GM18508 (cell line): ENCODE data around the gene CEACAM21.

Source experiments
- ATAC-seq: cut with Tn5 transposase; IDR thresholded peaks from one replicate; pipeline ENCODE4 v1.9.1; 2021; ENCODE audit warnings: moderate number of reproducible peaks; ENCODE audit not compliant: insufficient read depth, unreplicated experiment

CEACAM21 gene

GRCh38 chr19:41584260-41584810 is 8.4 kb downstream of the CEACAM21 start:
- no peak for ATAC-seq

GRCh38 chr19:41584931-41585330 is 9.0 kb downstream of the CEACAM21 start:
- ATAC-seq = no peak

DNA sequence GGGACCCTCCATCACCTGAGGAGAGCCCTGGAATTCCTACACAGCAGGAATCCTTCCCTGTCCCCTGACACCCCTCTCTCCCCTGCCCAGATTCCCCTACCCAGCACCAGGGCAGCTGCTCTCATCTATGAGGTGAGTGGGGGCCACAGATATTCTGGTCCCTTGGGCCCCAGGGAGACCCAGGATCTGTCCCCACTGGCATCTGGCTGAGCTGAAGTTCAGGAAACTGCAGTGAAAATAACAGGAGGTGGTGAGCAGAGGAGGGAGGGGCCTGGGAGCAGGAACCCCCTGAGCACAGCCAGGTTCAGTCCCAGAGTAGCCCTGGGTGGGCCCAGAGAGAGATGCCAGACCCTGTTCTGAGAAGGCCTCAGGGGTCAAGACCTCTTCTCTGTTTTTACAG is 10.1 kb downstream of the CEACAM21 start:
- no peak for ATAC-seq

DNA sequence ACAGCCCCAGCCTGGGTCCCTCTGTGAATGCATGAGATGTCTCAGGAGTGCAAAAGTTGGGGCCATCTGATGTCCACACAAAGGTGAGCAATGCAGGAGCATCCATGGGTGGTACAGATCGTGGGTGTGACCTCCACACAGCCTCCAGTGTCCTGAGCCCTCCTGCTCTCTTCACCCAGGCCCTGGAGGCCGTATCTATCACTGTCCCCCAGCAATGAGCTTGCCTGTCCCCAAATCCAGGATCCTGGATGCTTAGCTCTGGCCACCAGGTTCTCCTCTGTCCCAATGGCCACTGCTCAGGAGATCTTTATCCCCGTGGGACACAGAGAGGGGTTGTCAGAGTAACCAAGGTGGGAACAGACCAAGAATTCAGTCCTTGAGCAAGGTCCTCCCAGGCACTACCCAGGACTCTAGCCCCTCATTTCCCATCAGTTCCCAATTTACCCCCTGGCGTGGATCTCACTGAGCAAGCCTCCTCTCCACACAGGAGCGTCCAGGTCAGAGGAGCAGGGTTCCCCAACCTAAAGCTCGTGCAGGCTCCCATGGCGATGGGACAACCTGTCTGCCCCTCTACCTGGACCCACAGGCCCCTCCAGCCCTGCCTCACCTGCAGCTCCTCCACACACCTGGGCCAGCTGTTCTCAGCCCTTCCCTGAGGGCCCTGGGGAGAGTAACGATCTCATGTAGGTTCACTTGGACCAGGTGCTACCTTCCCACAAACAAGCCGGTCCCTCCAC is 11.3 kb downstream of the CEACAM21 start:
- ATAC-seq = no peak

- no peak for ATAC-seq
Observed at GRCh38 chr19:41587838-41588210, 11.9 kb downstream of the CEACAM21 start.

DNA sequence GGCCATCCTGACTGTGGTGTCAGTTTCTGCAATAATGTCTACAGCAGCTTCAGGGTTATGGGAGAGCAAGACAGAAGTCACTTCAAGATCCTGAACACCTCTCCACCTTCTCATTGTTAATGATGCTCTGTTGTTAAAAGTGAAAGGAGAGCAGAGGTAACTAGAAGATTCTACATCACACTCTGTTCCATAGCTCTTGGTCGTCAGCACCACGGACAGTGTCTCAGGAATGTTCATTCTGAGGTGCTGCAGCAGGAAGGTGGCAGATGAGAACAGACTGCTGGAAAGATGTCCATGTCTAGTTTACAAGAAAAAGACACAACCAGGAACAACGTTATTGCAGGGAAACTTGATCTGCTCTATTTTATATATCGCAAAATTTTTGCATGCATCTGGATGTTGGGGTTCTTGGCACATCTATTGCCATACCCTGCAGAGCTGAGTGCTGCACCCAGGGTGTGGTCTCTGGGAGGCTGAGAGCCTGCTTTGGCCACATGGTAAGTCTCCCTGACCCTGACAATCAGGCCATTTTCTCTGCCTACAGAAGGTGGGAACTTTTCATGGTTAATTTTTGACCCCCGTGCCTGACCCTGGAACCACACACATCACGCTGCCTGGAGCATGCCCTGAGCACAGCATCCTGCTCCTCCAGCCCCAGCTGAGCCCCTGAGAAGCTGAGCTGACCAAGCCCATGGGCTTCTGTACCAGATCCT is 12.7 kb downstream of the CEACAM21 start:
- no peak for ATAC-seq

DNA sequence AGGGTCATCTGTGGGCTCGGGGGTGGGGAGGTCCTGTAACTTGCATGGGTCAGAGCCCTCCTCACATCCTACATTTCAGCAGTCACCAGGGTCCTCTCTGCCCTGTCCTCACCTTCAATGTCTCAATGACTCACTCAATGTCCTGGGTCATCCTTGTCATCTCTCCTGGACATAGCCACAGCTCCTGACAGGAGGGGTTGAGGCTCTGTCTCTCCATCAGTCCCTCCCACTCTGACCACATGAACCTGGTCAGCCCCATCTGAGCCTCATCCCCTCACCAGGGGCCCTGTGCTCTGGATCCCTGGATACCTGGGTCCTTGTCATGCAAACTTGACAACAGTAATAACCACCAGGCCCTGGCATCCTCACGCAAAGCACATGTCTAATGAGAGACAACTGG is 13.4 kb downstream of the CEACAM21 start:
- ATAC-seq = no peak

- ATAC-seq = no peak
Observed at GRCh38 chr19:41590936-41591335, 15.0 kb downstream of the CEACAM21 start.

GRCh38 chr19:41591951-41592562 is 16.1 kb downstream of the CEACAM21 start:
- ATAC-seq = no peak

DNA sequence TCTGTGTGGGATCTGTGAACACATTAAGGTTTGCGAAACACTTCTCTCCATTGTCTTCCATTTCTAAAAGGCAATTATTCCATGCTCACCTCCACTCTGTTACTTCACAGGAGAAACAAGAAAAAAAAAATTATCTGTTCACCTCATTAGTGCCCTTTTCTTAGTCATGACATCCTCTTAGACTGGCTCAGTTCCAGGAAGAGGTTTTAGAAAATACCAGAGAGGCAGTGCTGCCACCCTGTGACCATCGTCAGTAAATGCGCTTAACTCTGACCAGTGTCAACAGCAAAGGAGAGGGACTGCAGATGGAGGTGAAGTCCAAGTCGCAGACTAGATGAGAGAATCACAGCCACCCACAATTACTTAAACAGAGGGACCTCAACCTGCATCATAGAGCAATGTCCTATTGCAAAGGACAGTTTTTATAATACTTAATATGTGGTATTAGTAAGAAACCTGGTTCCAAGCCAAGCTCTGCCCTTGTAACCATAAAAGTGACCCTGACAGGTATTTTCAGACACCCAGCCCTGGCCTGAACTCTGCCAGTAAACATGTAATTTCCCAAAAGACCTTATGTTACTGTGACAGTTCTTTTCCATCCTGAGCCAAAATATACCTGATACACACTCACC is 19.4 kb downstream of the CEACAM21 start:
- ATAC-seq = no peak

- ATAC-seq = no peak
Observed at GRCh38 chr19:41595890-41596280, 19.9 kb downstream of the CEACAM21 start.

GRCh38 chr19:41597600-41598041 is 21.7 kb downstream of the CEACAM21 start:
- ATAC-seq = no peak

- ATAC-seq = no peak
Observed at GRCh38 chr19:41599175-41599966, 23.4 kb downstream of the CEACAM21 start.

GRCh38 chr19:41601771-41602170 is 25.8 kb downstream of the CEACAM21 start:
- ATAC-seq = no peak

DNA sequence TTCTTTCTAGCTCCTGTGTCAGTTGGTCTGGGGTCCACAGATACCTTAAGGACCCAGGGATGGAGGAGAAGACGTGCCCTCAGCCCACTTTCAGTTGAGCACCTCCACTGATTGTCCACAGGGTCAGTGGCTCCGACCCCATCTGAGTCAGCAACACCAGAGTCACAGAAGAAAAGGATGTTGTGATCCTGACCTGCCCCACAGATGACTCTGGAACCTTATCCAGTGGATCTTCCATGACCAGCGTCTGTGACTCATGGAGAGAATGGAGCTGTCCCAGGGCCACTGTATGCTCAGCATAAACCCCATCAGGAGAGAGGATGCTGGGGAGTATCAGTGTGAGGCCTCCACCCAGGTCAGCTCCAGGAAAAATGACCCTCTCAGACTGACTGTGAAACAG is 28.9 kb downstream of the CEACAM21 start:
- no peak for ATAC-seq

- ATAC-seq = no peak
Observed at GRCh38 chr19:41606215-41606837, 30.4 kb downstream of the CEACAM21 start.

- no peak for ATAC-seq
Observed at GRCh38 chr19:41607668-41608067, 31.7 kb downstream of the CEACAM21 start.

- no peak for ATAC-seq
Observed at GRCh38 chr19:41610789-41611188, 34.8 kb downstream of the CEACAM21 start.

- ATAC-seq = no peak
Observed at GRCh38 chr19:41612483-41612882, 36.5 kb downstream of the CEACAM21 start.
